Gastrocnemius medialis (tissue), 4 donors: ENCODE data around the gene CPEB3.

Experiments used
- CTCF ChIP-seq, 5 experiments: fragments of 450-650 bp in 3 of 5; fragments of 200-600 bp in 2 of 5; sonication (generic) in 2 of 5; IDR thresholded peaks in 4 of 5; conservative IDR thresholded peaks in 1 of 5; 1 replicate in 4 of 5; 2 replicates in 1 of 5; pipeline ENCODE4 v1.5.1; 2016 to 2019; ENCODE audit warnings: antibody characterized with exemption in 5 of 5, mild to moderate bottlenecking in 3 of 5, moderate library complexity in 3 of 5
- POLR2A ChIP-seq, 2 donors: fragments of 450-650 bp; IDR thresholded peaks; one replicate each; pipeline ENCODE4 v1.6.1; 2017; ENCODE audit warnings: antibody characterized with exemption in 2 of 2, mild to moderate bottlenecking in 2 of 2, moderate library complexity in 2 of 2

- TF ChIP-seq CTCF (IDR thresholded peaks at IDR 0.05 in 4 of 5, conservative IDR thresholded peaks at IDR 0.05 in 1 of 5) (no peak), POLR2A (IDR thresholded peaks at IDR 0.05) (no peak)
These were observed 266.2 kb downstream of the CPEB3 start for GRCh38 chr10:92024700-92025099.
